Upper lobe of right lung (tissue), 1 donor: ENCODE data around the gene ZNF548. TPM values are rescaled to one million over a fixed set of nuclear protein-coding genes. Genes with fewer than 3 reads are reported as not detected.

ENCODE experiments used
- ATAC-seq: fragments of 200-7000 bp; cut with Tn5 transposase; one replicate; pipeline ENCODE4 v1.9.1; 2020; ENCODE audit warnings: mild to moderate bottlenecking, moderate library complexity
- DNase-seq: peaks from one replicate; pipeline ENCODE4 v3.0.0-alpha.2; 2020
- H3K27ac ChIP-seq: fragments of 200-600 bp; one replicate; pipeline ENCODE4 v1.8.0; 2022
- H3K27me3 ChIP-seq: fragments of 200-600 bp; one replicate; pipeline ENCODE4 v1.8.0; 2022; ENCODE audit warnings: mild to moderate bottlenecking
- H3K36me3 ChIP-seq: fragments of 200-600 bp; one replicate; pipeline ENCODE4 v1.8.0; 2022
- H3K4me1 ChIP-seq: fragments of 200-600 bp; one replicate; pipeline ENCODE4 v1.8.0; 2022
- H3K4me3 ChIP-seq: fragments of 200-600 bp; one replicate; pipeline ENCODE4 v1.8.0; 2022; ENCODE audit warnings: mild to moderate bottlenecking
- H3K9me3 ChIP-seq: fragments of 200-600 bp; one replicate; pipeline ENCODE4 v1.8.0; 2022
- intact Hi-C: fragments of 100-400 bp; cut with DNase I; formaldehyde crosslinking; loops from one replicate; pipeline ENCODE4 v1.11.0; 2022
- total RNA-seq: library from RNA; stranded (reverse); fragmentation: NEBNext Ultra II Directional; extraction: Animal tissue kit (Norgen Biotek cat#: 25700); gene quantifications from one replicate; pipeline ENCODE4 v1.2.1, GENCODE V29; 2021
- TF ChIP-seq, protein P1 (sequence below): fragments of 200-600 bp; IDR thresholded peaks from one replicate; pipeline ENCODE4 v1.8.0; 2022; ENCODE audit warnings: antibody characterized with exemption
- donor health status: DM: no; HTN: yes; CAD: no; lungs with severe emphysema.

The ZNF548 gene
- total RNA-seq, 1 donor from 2014 or later: 18.6 TPM

DNA sequence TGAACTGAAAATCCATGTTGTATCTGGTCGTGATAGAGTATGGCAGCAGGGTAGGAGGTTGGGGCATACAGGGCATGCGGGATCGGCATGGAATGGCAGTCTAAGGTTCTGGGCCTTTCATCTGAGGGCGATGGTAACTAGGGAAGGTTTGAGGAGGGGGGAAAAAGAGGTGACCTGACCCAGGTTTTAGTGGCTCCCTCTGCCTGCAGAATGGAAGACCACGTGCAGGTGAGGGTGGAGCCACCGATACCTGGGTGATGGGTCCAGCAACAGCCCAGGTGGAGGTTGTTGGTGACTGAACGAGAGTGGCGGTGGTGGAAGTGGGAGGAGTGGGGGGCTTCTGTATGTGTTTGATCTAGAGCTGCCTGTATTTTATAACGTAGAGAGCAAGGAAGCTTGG lies 49.3 kb downstream of the ZNF548 start:
- Histone ChIP-seq H3K36me3 (no peaks in the 10 kb centered on the region), H3K9me3 (peaks cover 13% of the 10 kb centered on the region), H3K27ac (no peak overlapping the region), H3K4me1 (peaks cover 8% of the 10 kb centered on the region), H3K4me3 (no peak overlapping the region), H3K27me3 (no peaks in the 10 kb centered on the region)
- ATAC-seq (no peak), DNase-seq (no peak)
- intact Hi-C loops: no loop called here
- TF ChIP-seq, protein P1, sequence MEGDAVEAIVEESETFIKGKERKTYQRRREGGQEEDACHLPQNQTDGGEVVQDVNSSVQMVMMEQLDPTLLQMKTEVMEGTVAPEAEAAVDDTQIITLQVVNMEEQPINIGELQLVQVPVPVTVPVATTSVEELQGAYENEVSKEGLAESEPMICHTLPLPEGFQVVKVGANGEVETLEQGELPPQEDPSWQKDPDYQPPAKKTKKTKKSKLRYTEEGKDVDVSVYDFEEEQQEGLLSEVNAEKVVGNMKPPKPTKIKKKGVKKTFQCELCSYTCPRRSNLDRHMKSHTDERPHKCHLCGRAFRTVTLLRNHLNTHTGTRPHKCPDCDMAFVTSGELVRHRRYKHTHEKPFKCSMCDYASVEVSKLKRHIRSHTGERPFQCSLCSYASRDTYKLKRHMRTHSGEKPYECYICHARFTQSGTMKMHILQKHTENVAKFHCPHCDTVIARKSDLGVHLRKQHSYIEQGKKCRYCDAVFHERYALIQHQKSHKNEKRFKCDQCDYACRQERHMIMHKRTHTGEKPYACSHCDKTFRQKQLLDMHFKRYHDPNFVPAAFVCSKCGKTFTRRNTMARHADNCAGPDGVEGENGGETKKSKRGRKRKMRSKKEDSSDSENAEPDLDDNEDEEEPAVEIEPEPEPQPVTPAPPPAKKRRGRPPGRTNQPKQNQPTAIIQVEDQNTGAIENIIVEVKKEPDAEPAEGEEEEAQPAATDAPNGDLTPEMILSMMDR: no peak

DNA sequence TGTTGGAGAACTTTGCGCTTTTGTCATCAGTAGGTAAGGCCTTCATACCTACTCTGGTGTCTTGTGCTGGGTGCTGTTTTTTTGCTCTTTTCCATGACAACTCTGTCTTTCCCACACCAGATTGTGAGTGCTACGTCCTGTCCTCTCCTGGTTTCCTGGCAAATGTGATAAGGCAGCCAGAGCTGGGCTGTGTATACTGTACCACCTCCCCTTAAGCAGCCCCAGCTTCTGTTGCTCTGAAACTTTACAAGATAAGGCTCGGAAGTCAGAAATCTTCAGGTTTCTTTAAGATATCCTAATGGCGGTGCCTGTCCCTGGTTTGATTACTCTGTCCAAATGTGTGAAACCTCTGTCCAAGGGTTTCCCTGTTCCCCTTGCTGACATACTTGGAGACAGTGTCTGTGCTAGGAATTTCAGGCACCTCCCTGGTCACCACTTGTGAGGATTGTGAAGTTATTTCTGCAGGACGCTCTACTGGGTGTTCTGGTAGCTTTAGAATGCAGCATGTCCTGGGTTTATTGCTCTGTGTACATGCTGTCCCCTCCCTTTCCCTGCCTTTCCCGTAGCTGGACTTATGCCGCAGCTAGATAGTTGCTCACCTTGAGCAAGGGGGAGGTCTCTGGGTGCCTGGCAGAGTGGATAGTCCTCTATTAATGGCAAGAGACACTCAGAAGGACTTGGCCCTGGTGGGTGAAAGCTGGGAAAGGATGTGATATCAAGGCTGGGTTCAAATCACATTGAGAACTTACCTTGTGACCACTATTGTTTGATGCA lies 52.5 kb downstream of the ZNF548 start:
- H3K9me3 ChIP-seq: peaks cover 45% of the 10 kb centered on the region
- intact Hi-C loops: no loop called here

DNA sequence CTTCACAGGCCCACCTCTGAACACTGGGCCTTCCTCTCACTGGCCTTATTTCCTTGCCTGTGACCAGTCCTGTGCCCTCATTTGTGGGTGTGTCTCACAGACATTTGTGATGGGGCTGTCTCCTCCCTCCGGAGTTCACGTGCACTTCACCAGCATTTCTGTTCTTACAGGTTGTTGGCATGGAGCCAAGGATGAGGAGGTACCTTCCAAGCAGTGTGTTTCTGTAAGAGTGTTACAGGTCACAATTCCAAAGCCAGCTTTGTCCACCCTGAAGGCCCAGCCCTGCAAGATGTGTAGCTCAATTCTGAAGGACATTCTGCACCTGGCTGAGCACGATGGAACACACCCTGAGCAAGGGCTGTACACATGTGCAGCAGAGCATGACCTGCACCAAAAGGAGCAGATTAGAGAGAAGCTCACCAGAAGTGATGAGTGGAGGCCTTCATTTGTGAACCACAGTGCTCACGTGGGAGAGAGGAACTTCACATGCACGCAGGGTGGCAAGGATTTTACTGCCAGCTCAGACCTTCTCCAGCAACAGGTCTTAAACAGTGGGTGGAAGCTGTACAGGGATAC lies 53.6 kb downstream of the ZNF548 start:
- intact Hi-C loops: no loop called here
- Histone ChIP-seq H3K4me1 (no peaks in the 10 kb centered on the region), H3K9me3 (peaks cover 47% of the 10 kb centered on the region), H3K27me3 (no peaks in the 10 kb centered on the region), H3K4me3 (no peak overlapping the region), H3K36me3 (no peaks in the 10 kb centered on the region), H3K27ac (no peak overlapping the region)
- no peak for DNase-seq
- no peak for ATAC-seq
- TF ChIP-seq, protein P1: no peak

More for the DNA sequence above, 52.5 kb downstream of the ZNF548 start:
- no peak overlapping the region for H3K27ac ChIP-seq
- no peak for DNase-seq
- no peak overlapping the region for H3K4me3 ChIP-seq
- H3K4me1 ChIP-seq: no peaks in the 10 kb centered on the region
- TF ChIP-seq, protein P1: no peak
- no peaks in the 10 kb centered on the region for H3K27me3 ChIP-seq
- no peak for ATAC-seq
- H3K36me3 ChIP-seq: no peaks in the 10 kb centered on the region

DNA sequence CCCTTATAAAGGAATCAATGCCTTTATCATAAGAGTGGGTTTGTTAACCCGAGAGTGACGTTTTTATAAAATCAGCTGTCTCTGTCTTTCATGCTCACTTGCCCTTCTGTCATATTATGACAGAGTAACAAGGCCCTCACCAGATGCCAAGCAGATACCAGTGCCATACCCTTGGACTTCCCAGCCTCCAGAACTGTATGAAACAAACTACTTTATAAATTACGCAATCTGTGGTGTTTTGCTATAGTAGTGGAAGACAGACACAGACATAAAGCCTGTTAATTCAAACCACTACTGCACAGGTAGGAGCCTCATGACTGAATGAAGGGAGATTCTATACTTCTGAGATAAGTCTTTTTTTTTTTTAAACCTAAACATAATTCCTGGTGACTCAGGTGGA lies 62.7 kb downstream of the ZNF548 start:
- Histone ChIP-seq H3K9me3 (peaks cover 6% of the 10 kb centered on the region), H3K36me3 (no peaks in the 10 kb centered on the region), H3K4me3 (no peak overlapping the region), H3K27ac (no peak overlapping the region), H3K4me1 (no peaks in the 10 kb centered on the region), H3K27me3 (no peaks in the 10 kb centered on the region)
- TF ChIP-seq, protein P1: no peak
- ATAC-seq (no peak), DNase-seq (no peak)
- intact Hi-C loops: no loop called here

Other genes with a start within 250 kb of the ZNF548 start
- not detected for gene ZIM3, start 244.7 kb upstream of the ZNF548 start, total RNA-seq
- gene DUXA, start 222.4 kb upstream of the ZNF548 start, total RNA-seq: not detected
- gene ZNF264, start 198.4 kb upstream of the ZNF548 start, total RNA-seq: 36.1 TPM
- 0.87 TPM for gene AURKC, start 158.8 kb upstream of the ZNF548 start, total RNA-seq
- 14.6 TPM for gene ZNF805, start 149.2 kb upstream of the ZNF548 start, total RNA-seq
- gene ZNF460, start 109.4 kb upstream of the ZNF548 start, total RNA-seq: 54.5 TPM
- gene ZNF543, start 69.4 kb upstream of the ZNF548 start, total RNA-seq: 7.9 TPM
- 9.3 TPM for gene ZNF304, start 38.6 kb upstream of the ZNF548 start, total RNA-seq
- 7.0 TPM for gene TRAPPC2B, start 26.3 kb upstream of the ZNF548 start, total RNA-seq
- 3.3 TPM for gene ZNF547, start 26.3 kb upstream of the ZNF548 start, total RNA-seq
- gene ZNF17, start 21.3 kb downstream of the ZNF548 start, total RNA-seq: 12.5 TPM
- 7.5 TPM for gene ZNF749, start 45.5 kb downstream of the ZNF548 start, total RNA-seq
- 0.75 TPM for gene VN1R1, start 67.3 kb downstream of the ZNF548 start, total RNA-seq
- gene ZNF772, start 87.7 kb downstream of the ZNF548 start, total RNA-seq: 6.6 TPM
- 9.6 TPM for gene ZNF419, start 97.9 kb downstream of the ZNF548 start, total RNA-seq
- 7.1 TPM for gene ZNF773, start 110.1 kb downstream of the ZNF548 start, total RNA-seq
- 6.4 TPM for gene ZNF549, start 137.5 kb downstream of the ZNF548 start, total RNA-seq
- 6.3 TPM for gene ZNF550, start 170.0 kb downstream of the ZNF548 start, total RNA-seq
- gene ZNF416, start 189.1 kb downstream of the ZNF548 start, total RNA-seq: 5.6 TPM
- gene ZIK1, start 194.3 kb downstream of the ZNF548 start, total RNA-seq: 2.9 TPM
- 2.9 TPM for gene ZNF530, start 210.0 kb downstream of the ZNF548 start, total RNA-seq
- gene ZNF134, start 224.4 kb downstream of the ZNF548 start, total RNA-seq: 18.9 TPM
- gene ZNF211, start 243.3 kb downstream of the ZNF548 start, total RNA-seq: 13.3 TPM